GM12873 (cell line): ENCODE measurements around the gene USP4.

Source experiments
- CTCF ChIP-seq: IDR thresholded peaks from 2 replicates; pipeline ENCODE4 v1.5.1; 2012; ENCODE audit warnings: low read depth, mild to moderate bottlenecking, moderate library complexity, low read length, control low read depth; ENCODE audit not compliant: insufficient read depth; ENCODE audit errors: missing control alignments

Gene USP4

GRCh38 chr3:49266410-49267095 lies 73.3 kb downstream of the USP4 start:
- TF ChIP-seq CTCF, result no peak

- TF ChIP-seq CTCF, result no peak
Observed at GRCh38 chr3:49265661-49266386, 74.0 kb downstream of the USP4 start.

GRCh38 chr3:49263159-49263889 lies 76.5 kb downstream of the USP4 start:
- no peak for TF ChIP-seq CTCF

GRCh38 chr3:49260806-49261324 lies 79.0 kb downstream of the USP4 start:
- TF ChIP-seq CTCF, result no peak

GRCh38 chr3:49257187-49257586 lies 82.7 kb downstream of the USP4 start:
- TF ChIP-seq CTCF, result no peak

GRCh38 chr3:49255718-49256511 lies 83.9 kb downstream of the USP4 start:
- no peak for TF ChIP-seq CTCF

GRCh38 chr3:49255112-49255511 lies 84.7 kb downstream of the USP4 start:
- no peak for TF ChIP-seq CTCF
